GM21515 (cell line): ENCODE results near the gene IKZF1.

Experiments used
- ATAC-seq: cut with Tn5 transposase; IDR thresholded peaks from one replicate; pipeline ENCODE4 v1.9.1; 2021; ENCODE audit not compliant: unreplicated experiment

IKZF1 gene

DNA sequence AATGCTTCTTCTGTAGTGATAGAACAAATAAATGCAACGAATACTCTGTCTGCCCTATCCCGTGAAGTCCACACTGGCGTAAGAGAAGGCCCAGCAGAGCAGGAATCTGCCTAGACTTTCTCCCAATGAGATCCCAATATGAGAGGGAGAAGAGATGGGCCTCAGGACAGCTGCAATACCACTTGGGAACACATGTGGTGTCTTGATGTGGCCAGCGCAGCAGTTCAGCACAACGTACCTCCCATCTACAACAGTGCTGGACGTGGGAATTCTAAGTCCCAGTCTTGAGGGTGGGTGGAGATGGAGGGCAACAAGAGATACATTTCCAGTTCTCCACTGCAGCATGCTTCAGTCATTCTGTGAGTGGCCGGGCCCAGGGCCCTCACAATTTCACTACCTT, 99.9 kb downstream of the IKZF1 start:
- ATAC-seq: no peak

DNA sequence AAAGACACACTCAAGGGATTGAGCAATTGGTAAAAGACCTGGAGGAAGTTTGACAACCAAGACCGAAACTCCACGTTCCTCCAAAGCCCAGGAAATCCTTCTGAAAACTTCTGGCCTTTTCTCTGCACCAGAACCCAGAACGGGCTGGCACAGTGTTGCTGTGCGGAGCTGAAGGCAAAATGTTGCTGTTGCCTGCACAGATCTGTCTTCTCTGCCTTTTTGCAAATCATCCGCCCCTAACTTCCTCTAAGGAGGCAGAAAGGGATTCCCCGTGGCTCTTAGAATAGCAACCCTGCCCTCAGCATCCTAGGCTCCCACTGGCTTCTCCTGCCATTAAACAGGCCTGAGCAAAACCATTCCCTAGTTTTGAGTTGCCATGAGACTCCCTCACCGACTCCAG, 100.7 kb downstream of the IKZF1 start:
- no peak for ATAC-seq

DNA sequence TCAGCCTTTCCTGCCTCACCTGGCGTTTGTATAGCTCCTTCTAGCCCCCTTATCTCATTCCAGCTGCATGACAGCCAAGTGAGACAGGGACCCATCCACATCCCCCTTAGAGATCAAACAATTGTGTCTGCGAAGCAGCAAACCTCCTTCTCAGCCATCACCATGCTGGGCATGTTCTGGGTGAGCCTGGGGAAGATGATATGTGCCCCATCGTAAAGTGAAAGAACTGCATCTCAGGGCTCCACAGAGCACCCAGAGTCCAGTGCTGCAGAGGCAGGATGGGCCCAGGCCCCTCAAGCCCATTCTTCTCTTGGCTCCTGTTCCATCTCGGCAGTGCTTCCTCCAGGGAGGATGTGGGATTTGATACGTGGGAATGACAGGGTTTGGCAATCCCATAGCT, 102.4 kb downstream of the IKZF1 start:
- ATAC-seq: no peak

DNA sequence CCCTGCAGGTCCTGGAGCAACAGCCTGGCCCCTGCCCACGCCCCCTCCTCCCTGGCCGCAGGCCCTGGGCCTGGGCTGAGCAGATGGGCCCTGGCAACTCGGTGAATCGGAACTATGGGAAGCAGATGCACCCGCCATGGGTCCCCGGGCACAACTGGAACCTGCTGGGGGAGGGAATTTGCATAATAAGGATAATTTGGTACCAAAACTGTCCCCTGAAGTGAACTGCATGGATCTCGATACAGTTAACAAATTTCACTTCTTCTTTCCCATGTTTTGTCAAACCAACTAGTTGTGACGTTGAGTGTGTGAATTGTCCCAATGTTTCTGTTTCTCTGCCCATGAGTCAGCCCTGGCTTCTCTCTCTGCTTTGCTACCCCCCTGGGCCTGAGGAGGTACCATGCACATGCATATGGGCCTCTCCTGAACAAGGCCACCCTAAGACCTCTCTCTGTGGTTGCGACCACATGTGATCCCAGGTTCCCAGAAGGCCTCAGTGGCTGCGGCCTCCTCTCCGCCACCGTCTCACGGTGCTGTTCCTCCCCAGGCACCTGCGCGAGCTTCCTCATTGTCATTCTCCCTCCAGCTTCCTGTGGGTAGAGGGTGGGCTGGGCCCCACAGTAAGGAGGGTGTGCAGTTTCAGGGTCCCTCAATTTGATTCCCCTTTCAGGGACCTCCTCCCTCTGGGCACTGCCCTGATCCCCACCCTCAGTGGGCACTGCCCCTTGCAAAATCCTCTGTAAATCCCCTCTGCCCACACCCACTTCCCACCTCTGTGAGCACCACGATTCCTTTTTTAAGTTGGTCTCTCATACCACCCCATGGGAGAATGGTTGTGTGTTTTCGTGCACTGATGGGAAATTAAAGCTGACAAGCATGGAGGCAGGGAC, 105.6 kb downstream of the IKZF1 start:
- ATAC-seq: peak; percentile 51

- ATAC-seq: no peak
These were observed 106.8 kb downstream of the IKZF1 start for GRCh38 chr7:50411332-50411731.

DNA sequence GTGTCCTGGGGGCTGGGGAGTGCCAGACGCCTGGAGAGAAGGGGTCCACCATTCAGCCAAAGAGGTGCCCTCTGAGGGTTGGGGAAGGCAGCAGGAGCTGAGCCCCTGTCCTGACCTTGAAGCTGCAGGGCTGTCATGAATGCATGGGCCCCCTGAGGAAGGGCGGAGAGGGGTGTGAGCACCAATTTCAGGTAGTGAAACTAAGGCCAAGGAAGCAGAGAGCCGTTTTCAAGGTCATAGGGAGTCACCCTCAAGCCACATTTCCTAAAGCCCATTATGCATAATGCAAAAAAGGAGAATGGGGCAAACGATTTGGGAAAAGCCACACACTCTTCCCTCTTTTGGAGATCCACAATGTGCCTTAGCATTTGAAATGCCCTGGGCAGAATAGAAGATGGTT, 108.5 kb downstream of the IKZF1 start:
- no peak for ATAC-seq

- ATAC-seq: no peak
These were observed 109.0 kb downstream of the IKZF1 start for GRCh38 chr7:50413561-50413960.

- ATAC-seq: no peak
These were observed 111.4 kb downstream of the IKZF1 start for GRCh38 chr7:50415844-50416364.

- ATAC-seq: peak; percentile 83
These were observed 112.1 kb downstream of the IKZF1 start for GRCh38 chr7:50416527-50417182.

- peak; percentile 82 for ATAC-seq
These were observed 113.6 kb downstream of the IKZF1 start for GRCh38 chr7:50418086-50418515.

DNA sequence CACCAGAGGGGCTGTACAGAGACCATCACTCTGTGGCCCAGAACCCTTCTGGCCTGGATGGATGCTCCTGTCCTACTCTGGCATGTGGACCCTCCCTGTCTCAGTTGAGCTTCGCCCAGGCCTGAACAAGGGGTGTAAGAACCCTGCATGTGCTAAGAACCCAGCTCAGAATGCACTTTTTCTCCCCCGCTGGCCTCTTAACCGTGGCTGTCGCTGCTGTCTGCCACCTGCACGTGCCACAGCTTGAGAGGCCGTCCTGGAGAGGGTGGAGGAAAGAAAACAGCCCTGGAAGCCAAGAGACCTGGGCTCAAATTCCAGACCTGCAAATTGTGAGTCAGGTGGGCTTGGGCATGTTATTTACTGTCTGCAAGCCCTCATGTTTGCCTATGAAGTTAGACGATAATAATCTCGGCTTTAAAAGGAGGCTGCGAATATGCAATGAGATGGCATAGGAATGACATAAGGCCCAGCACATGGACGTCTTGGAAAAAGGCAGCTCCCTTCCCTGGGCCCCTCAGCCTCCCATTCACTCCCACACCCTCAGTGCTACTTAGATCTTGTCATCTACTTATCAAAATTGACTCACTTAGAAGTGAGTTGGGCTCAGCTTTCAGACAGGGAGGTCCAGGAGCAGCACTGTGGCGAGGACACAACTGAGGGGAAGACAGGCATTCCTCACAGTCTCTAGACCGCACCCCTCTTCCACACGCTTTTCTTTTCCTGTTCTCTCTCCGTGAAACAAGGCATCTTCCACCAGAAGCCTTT, 114.2 kb downstream of the IKZF1 start:
- no peak for ATAC-seq

DNA sequence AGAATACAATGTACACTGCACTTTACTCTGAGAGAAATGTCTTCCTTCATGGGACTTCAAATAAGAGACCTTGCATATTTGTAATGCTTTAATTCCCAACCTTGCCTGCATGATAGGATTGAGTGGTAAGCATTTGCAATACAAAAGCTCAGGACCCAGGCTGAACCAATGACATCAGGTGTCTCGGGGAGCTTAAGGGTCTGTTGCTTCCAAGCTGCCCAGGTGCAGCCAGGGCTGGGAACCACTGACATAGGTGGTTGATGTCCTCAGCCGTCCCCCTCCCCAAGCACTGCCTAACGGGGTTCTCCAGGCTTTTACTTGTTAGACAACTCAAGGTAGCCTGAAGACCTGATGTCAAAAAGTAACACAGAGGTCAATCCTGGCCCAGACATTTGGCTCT, 116.5 kb downstream of the IKZF1 start:
- no peak for ATAC-seq

- no peak for ATAC-seq
These were observed 118.3 kb downstream of the IKZF1 start for GRCh38 chr7:50422858-50423257.

- no peak for ATAC-seq
These were observed 119.3 kb downstream of the IKZF1 start for GRCh38 chr7:50423860-50424259.

DNA sequence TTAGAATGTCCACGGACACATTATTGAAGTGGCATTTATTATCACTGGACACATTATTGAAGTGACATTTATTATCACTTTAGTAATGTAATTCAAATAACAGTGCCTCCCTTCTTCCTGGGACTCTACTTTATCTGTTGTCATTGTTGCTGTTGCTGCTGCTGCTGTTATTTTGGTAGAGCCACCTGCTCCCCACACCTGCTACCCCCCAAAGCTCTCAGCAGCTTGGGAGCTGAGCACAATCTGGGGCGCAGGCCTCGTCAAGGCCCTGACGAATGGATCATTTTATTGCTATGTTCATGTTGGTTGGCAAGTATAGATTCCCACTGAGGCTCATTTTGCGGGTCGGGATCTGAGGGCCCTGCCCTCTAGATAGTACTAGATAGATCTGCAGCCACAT, 120.8 kb downstream of the IKZF1 start:
- ATAC-seq: no peak

DNA sequence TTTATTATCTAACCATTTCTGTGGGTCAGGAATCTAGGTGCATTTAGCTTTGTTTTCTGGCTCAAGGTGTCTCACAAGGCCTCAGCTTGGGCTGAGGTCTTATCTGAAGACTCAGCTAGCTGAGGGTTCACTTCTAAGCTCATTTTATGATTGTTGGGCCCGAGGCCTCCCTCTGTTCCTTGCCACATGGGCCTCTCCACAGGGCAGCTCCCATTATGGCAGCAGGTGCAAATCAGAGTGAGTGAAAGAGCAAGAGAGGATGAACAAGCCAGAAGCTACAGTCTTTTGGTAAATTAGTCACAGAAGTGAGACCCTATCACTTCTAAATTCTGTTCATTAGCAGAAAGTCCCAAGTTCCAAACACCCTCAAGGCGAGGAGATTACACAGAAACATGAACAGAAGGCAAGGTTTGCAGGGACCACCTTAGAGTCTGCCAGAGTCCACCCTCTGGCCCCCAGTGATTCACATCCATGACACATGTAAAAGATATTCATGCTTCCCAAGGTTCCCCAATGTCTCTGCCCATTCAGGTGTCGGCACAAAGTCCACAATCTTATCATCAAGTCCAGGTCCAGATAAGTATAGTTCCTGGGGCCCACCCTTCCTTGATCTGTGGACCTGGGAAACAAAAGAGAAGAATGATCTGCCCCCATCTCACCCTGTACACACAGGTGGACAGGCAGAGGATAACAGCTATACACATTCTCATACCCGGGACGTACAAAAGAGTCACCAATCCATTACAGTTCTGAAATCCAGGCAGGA, 121.9 kb downstream of the IKZF1 start:
- ATAC-seq: no peak

DNA sequence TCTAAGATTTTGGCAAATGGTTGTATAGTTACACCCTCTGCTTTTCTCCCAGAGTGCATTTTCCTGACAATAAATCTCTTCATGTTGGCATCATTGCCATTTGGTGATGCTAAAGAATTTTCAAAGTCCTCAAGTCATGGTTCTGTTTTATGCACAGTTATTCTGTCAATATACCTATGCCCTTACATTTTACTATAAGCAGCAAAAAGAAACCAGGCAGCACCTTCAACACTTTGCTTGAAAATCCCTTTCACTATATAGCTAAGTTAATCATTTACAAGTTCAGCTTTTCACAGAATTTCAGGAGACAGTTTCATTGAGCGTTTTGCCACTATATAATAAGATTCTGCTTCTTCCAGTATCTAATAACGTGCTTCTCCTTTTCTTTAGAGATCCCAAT, 123.0 kb downstream of the IKZF1 start:
- ATAC-seq: no peak

DNA sequence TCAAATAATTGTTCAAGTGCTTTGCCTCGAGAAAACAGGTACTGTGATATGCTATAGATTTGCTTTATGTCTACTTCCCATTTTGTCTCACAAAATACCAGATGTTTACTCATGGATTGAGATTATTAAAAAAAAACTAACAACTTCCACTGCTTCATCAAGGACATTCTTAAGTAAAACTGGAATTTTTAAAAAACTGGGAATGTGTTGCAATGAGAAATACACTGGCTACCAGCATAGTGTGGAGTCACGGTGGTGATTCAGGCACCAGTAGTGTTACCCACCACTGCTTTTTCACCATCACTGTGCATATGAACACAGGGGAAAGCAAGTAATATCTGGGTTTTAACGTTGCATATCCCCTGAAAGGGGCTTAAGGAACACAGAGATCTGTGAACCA, 124.4 kb downstream of the IKZF1 start:
- ATAC-seq: no peak

DNA sequence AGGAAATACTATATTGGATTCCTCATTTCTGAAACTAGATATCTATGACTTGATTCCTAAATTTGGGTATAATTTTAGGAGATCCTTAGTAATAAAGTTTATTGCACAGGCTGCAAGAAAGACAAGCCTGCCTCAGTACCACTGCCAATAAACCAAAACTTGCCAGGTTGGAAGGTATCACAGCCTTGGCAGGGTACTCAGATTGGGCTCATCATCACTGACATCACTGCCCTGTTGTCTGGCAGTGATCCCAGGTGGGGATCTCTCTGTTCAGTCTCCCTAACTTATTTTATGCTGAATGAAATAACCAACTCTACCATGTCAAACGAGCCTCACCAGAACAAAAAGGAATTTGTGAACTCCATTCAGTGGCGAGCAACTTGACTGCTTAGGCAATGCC, 126.8 kb downstream of the IKZF1 start:
- no peak for ATAC-seq

DNA sequence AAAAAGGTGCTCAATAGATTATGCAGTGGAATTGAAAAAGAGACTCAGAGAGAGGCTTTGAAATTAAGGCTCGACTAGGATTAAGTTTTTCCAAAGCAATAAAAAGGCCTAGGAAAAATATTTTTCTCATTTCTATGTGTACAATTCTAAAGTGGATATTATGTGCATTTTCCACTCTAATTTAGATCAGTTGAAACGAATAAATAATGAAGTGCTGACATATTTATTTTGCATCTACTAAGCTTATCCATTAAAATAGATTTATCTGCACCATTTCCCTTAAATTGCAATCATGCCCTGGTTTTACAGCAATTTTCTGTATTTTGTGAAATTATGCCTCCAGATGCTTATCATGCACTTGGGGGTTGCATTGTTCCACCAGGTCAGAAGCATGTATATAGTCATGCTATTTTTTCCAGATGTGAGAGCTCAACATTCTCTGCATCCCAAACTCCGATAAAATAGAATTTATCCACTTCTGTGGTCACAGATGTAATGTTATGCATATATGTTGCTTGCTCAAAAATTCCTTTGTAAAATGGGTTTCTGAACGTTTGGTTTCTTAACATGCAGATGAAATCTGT, 127.3 kb downstream of the IKZF1 start:
- ATAC-seq: no peak
